Kidney (tissue), 14 donors: ENCODE data around the gene CAPZA1. TPM values are rescaled to one million over a fixed set of nuclear protein-coding genes. Genes with fewer than 3 reads are reported as not detected.

Experiments
- DNase-seq, 5 donors: peaks; one replicate each; pipeline ENCODE4 v3.0.0-alpha.2; 2013 to 2020
- FAIRE-seq: peaks from 2 replicates; lab custom pipeline; 2012; peaks lifted over from hg19 to GRCh38; lab: Jason Lieb, UNC
- H3K27ac ChIP-seq, 2 donors: one replicate each; pipeline ENCODE4 v1.7.0; 2013; ENCODE audit warnings: low read depth in 2 of 2, low read length in 2 of 2, inconsistent platforms in 1 of 2
- H3K27me3 ChIP-seq: one replicate; pipeline ENCODE4 v1.7.1; 2013; ENCODE audit warnings: low read length, inconsistent platforms; ENCODE audit not compliant: control insufficient read depth, insufficient read depth
- H3K36me3 ChIP-seq, 3 donors: one replicate each; pipeline versions ENCODE4 v1.7.0 to v1.7.1; 2013; ENCODE audit warnings: low read length in 3 of 3, control low read depth in 1 of 3, inconsistent platforms in 1 of 3; ENCODE audit not compliant: insufficient read depth in 3 of 3, control insufficient read depth in 2 of 3
- H3K4me1 ChIP-seq, 3 donors: one replicate each; pipeline versions ENCODE4 v1.7.0 to v1.7.1; 2013; ENCODE audit warnings: low read length in 3 of 3, inconsistent platforms in 1 of 3, low read depth in 1 of 3; ENCODE audit not compliant: control insufficient read depth in 2 of 3, insufficient read depth in 2 of 3
- H3K4me3 ChIP-seq, 3 donors: one replicate each; pipeline versions ENCODE4 v1.7.0 to v1.8.1; 2013; ENCODE audit warnings: low read length in 3 of 3, control low read depth in 1 of 3, inconsistent platforms in 1 of 3
- H3K9ac ChIP-seq, 3 donors: one replicate each; pipeline versions ENCODE4 v1.7.0 to v1.7.1; 2013; ENCODE audit warnings: low read length in 3 of 3, control low read depth in 1 of 3, inconsistent platforms in 1 of 3
- H3K9me3 ChIP-seq, 3 donors: one replicate each; pipeline versions ENCODE4 v1.7.0 to v1.7.1; 2013; ENCODE audit warnings: low read length in 3 of 3, control low read depth in 1 of 3, inconsistent platforms in 1 of 3; ENCODE audit not compliant: control insufficient read depth in 2 of 3, insufficient read depth in 1 of 3
- intact Hi-C: fragments of 100-400 bp; cut with DNase I; formaldehyde crosslinking; loops from one replicate; pipeline ENCODE4 v1.11.1; 2022
- polyA plus RNA-seq: library from polyadenylated mRNA; stranded (reverse); fragments of 350-450 nt; fragmentation: Illumina TruSeq; extraction: RNeasy Lipid Tissue Mini Kit (QIAGEN cat#74804); gene quantifications from one replicate; pipeline ENCODE4 v1.2.3, GENCODE V29; 2014; ENCODE audit warnings: low read depth, low replicate concordance; ENCODE audit not compliant: insufficient read depth
- total RNA-seq: library from RNA; stranded (reverse); fragmentation: NEBNext Ultra II Directional; extraction: Animal tissue kit (Norgen Biotek cat#: 25700); gene quantifications from one replicate; pipeline ENCODE4 v1.2.1, GENCODE V29; 2021
- TF ChIP-seq, protein P1 (sequence below): IDR thresholded peaks from 3 replicates; pipeline ENCODE4 v1.5.1; 2012; ENCODE audit warnings: mild to moderate bottlenecking, moderate library complexity, borderline replicate concordance; ENCODE audit not compliant: insufficient read depth; ENCODE audit errors: extremely low read depth
- donor health status: control.
- donor health status: control.
- donor health status: control.
- donor health status: control.
- donor health status: control.
- donor health status: DM: yes; HTN: yes; CAD: no.
- donor health status: Normal renal cell carcinoma (clear cell type).

CAPZA1 gene
- total and polyA plus RNA-seq, 2 donors from 2014 or later, result 40.3 to 98.7 TPM

DNA sequence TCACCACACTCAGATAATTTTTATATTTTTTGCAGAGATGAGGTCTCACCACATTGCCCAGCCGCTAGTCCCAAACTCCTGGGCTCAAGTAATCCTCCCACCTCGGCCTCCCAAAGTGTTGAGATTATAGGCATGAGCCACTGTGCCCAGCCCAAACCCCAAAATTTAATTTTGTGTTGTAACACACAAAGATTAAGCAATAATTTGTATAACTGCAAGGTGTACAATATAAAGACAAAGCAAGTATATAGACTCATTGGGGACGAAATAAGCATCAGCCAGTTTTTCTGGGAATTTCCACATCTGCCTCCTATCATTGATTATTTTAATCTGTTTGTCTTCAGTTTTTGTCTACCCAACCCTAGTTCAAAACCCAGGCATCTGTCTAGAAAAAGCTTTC, 43.4 kb upstream of the CAPZA1 start:
- peaks cover 10 to 15% (median 15%) of the 10 kb centered on the region in 3 donors for H3K36me3 ChIP-seq

DNA sequence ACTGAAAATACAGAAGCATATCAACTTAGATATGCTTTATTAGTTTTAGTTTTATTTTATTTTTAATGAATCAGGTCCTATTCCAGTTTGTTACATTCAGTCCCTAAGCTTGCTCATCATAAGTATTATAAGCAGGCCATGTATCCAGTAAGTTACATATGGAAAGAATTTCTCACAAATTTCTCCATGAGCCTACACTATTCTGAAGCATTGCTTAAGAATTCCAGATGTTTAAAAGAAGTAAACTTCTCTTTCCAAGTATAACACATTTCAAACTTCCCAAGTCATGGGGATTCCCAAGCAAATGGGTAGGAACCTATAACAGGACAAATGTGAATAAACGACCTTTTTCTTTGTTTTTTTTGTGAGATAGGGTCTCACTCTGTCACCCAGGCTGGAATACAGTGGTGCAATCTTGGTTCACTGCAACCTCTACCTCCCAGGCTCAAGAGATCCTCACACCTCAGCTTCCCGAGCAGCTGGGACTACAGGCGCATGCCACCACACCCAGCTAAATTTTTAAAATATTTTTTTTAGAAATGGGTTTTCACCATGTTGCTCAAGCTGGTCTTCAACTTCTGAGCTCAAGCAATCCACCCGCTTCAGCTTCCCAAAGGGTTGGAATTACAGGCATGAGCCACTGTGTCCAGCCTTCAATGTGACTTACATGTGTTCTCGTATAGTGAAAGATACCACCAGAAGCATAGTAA, 39.7 kb upstream of the CAPZA1 start:
- FAIRE-seq, result no peak
- no peaks in the 10 kb centered on the region for H3K9me3 ChIP-seq
- no peak overlapping the region for H3K27ac ChIP-seq
- no peak overlapping the region for H3K9ac ChIP-seq
- DNase-seq, result no peak
- peaks cover 0 to 2% (median 0%) of the 10 kb centered on the region in 3 donors for H3K4me1 ChIP-seq
- H3K27me3 ChIP-seq, result no peaks in the 10 kb centered on the region
- TF ChIP-seq, protein P1, sequence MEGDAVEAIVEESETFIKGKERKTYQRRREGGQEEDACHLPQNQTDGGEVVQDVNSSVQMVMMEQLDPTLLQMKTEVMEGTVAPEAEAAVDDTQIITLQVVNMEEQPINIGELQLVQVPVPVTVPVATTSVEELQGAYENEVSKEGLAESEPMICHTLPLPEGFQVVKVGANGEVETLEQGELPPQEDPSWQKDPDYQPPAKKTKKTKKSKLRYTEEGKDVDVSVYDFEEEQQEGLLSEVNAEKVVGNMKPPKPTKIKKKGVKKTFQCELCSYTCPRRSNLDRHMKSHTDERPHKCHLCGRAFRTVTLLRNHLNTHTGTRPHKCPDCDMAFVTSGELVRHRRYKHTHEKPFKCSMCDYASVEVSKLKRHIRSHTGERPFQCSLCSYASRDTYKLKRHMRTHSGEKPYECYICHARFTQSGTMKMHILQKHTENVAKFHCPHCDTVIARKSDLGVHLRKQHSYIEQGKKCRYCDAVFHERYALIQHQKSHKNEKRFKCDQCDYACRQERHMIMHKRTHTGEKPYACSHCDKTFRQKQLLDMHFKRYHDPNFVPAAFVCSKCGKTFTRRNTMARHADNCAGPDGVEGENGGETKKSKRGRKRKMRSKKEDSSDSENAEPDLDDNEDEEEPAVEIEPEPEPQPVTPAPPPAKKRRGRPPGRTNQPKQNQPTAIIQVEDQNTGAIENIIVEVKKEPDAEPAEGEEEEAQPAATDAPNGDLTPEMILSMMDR, result no peak
- peaks cover 5 to 17% (median 13%) of the 10 kb centered on the region in 3 donors for H3K36me3 ChIP-seq
- intact Hi-C loops, result no loop called here
- H3K4me3 ChIP-seq, result no peak overlapping the region

More for the DNA sequence above, 43.4 kb upstream of the CAPZA1 start:
- H3K27ac ChIP-seq, result no peak overlapping the region
- intact Hi-C loops, result no loop called here
- H3K27me3 ChIP-seq, result no peaks in the 10 kb centered on the region
- DNase-seq (no peak), FAIRE-seq (no peak)
- H3K9ac ChIP-seq, result no peak overlapping the region
- H3K9me3 ChIP-seq, result no peaks in the 10 kb centered on the region
- TF ChIP-seq, protein P1, result no peak
- H3K4me3 ChIP-seq, result no peak overlapping the region
- H3K4me1 ChIP-seq, result no peaks in the 10 kb centered on the region

DNA sequence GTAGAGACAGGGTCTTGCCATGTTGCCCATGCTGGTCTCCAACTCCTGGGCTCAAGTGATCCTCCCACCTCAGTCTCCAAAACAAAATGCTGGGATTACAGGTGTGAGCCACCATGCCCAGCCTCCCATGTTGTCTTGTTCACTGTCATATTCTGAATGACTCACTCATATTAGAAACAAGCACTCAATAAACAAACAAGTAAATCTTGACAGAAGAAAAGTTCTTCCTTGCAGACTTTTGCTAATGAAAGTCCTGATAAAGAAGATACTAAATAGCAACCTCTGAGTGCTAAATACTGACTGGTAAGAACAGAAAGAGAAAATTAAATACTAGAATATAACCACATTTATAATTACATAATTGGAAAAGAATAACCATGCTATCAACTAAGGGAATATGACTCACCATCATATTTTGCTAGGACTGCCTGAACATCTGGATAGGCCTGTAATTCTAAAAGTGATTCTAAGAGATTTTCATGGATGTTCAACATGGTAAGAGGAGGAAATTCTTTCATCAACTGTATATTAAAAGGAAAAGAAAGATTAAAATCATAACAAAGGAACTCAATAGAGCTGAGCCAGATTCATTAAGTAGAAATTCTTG, 37.9 kb upstream of the CAPZA1 start:
- TF ChIP-seq, protein P1, result no peak
- FAIRE-seq, result no peak
- Histone ChIP-seq H3K36me3 (peaks cover 4 to 11% (median 5%) of the 10 kb centered on the region in 3 donors), H3K9me3 (no peaks in the 10 kb centered on the region), H3K4me3 (no peak overlapping the region), H3K4me1 (peaks cover 0 to 2% (median 0%) of the 10 kb centered on the region in 3 donors), H3K9ac (no peak overlapping the region), H3K27ac (no peak overlapping the region), H3K27me3 (no peaks in the 10 kb centered on the region)
- no peak for DNase-seq
- intact Hi-C loops, result no loop called here
